Uterus (tissue), 2 donors: ENCODE data around the gene CUBN.

Experiments
- CTCF ChIP-seq, 4 experiments: fragments of 200-600 bp in 2 of 4; fragments of 450-650 bp in 2 of 4; sonication (generic) in 2 of 4; IDR thresholded peaks; one replicate each; pipeline ENCODE4 v1.5.1; 2016 to 2019; ENCODE audit warnings: antibody characterized with exemption in 4 of 4, mild to moderate bottlenecking in 2 of 4, moderate library complexity in 1 of 4
- POLR2A ChIP-seq, 2 donors: fragments of 450-650 bp; IDR thresholded peaks; one replicate each; pipeline ENCODE4 v1.6.1; 2016; ENCODE audit warnings: antibody characterized with exemption in 2 of 2, mild to moderate bottlenecking in 1 of 2, moderate library complexity in 1 of 2

GRCh38 chr10:16919121-16919982, 210.3 kb downstream of the CUBN start:
- no peak for TF ChIP-seq CTCF (IDR thresholded peaks at IDR 0.05)
- no peak for TF ChIP-seq POLR2A (IDR thresholded peaks at IDR 0.05)
